Stimulated activated naive CD8-positive, alpha-beta T cell treated with anti-CD3 and anti-CD28 coated beads, Interleukin-15, Interleukin-2, amounts not matched to agents 100 U/mL and 50 U/mL, for 24 hours (primary cell): ENCODE measurements around the gene DLG1.

Experiments used
- ATAC-seq: fragments of 150-1000 bp; cut with Tn5 transposase; one replicate; pipeline ENCODE4 v1.10.0; 2021
- DNase-seq: peaks from one replicate; pipeline ENCODE4 v3.0.0; 2021

The DLG1 gene

DNA sequence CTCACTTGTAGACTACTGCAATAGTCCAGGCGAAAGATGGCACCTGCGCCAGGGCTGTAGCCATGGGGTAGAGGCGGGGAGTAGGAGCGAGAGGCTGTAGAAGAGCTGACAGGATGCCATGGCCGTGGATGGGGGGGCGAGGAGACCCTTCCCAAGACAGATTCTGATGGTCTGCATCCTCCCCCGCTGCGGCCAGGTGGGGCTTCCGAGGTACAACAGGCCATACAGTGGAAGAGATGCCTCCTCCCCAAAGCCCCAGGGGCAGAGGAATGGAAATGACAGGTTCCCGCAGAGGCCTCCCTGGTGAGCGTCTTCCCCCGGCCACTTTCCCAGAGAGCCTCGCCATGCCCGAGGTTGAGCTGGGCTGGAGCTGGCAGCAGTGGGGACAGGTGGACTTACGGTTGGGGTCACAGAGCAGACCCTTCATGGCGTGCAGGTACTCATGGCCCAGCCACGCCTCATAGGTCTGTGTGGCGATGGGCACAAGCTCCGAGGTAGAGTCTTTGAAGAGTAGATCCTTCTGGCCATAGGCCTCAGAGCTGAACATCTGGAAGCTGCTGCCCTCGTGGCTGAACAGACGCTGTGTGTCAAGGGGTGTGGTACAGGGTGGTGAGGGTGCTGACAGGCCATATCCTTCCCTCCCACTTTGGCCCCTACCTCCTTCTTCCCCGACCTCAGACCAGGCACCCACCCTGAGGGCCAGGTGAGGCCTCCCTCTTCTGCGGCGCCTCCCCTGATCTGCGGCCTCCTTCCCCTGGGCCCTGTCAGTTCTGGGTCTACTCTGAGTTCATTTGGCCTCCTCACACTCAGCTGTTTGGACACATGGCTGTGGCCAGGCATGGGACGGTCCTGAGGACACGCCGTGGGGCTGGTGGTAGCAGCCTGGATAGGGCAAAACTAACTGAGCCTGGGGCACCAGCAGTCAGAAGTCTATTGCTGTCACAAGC is 282.3 kb downstream of the DLG1 start:
- ATAC-seq (peak; percentile 38), DNase-seq (no peak)

DNA sequence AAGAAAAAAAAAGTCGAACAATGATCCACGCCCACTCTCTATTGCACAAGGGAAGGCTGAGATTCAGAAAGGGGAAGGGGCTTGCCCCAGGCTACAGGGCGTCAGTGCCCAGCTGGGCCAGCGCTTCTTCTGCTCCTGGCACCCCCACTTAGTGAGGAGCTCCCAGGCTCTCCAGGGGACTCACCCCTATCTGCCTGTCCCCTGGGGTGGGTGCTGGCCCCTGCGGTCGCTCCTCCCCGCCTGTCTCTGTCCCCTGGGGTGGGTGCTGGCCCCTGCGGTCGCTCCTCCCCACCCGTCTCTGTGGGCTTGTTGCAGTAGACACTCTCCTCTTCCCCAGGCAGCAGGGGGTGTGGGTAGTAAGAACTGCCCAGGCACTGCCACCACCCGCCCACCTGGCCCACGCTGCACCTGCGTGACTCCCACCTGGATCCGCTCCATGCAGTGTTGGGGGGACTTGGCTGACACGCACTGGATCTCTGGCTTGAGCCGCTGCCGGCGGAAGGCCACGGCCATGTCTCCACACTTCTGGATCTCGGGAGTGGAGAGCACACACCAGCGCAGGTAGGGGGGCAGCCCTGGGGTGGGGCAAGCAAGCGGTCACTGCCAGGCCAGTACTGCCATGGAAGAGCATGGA is 283.4 kb downstream of the DLG1 start:
- DNase-seq (no peak), ATAC-seq (no peak)

DNA sequence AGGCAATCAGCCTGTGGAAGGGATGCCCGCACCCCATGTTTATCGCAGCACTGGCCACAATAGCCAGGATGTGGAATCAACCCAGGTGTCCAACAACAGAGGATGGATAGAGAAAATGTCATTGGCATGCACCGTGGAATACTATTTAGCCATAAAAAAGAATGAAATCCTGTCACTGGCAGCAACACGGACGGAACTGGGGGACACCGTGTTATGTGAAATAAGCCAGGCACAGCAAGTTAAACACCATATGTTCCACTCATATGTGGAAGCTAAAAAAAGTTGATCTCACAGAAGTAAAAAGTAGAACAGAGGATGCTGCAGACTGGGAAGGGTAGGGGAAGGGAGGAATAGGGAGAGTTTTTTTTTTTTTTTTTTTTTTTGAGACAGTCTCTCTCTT is 284.4 kb downstream of the DLG1 start:
- DNase-seq (no peak), ATAC-seq (no peak)

DNA sequence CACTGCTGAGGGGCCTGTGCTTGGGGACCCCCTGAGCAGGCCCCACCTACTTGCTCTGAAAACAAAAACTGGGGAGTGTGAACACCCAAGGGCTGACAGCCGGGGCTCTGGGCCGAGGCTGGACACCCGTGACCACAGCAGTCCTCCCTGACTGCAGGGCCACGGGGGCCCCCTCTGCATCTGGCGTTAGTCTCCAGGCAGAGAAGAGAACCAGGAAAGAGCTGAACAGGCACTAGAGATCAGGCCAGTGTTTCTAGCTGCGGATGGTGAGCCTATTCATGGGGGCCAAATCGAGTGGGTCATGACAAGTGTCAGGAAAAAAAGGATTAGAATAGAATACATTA is 285.9 kb downstream of the DLG1 start:
- ATAC-seq (no peak), DNase-seq (no peak)

DNA sequence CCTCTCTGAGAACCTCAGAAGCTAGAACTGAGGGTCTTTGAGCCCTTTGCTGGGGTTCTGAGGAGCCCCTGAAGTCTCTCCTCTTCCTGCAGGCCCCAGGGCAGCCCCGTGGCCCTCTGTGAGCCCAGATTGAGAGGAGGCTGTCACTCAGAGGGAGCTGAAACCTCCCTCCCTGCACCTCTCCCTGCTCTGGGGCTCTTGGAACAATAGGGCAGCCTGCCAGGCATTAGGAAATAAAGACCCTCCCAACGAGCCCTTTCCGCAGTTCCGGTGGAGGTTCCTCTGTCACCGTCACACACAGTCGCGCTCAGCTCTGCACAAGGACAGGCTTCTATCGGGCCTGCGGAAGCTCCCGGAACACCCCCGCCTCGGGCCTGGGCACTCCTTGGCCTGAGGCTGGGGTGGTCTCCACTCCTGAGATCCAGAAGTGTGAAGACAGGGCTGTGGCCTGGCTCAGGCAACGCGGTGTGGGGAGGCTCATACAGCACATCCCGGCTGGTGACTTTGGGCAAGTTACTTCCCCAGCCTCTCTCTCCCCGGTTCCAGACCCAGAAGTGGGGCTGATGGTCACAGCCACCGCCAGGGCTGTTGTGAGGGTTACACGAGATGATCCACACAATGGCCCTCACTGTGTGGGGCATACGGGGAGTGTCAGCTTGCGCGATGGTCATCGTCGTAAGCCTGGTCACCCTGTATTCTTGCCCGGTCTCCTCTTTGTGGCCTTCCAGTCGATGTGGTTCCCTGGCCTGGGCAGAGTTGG is 286.5 kb downstream of the DLG1 start:
- ATAC-seq (no peak), DNase-seq (no peak)

DNA sequence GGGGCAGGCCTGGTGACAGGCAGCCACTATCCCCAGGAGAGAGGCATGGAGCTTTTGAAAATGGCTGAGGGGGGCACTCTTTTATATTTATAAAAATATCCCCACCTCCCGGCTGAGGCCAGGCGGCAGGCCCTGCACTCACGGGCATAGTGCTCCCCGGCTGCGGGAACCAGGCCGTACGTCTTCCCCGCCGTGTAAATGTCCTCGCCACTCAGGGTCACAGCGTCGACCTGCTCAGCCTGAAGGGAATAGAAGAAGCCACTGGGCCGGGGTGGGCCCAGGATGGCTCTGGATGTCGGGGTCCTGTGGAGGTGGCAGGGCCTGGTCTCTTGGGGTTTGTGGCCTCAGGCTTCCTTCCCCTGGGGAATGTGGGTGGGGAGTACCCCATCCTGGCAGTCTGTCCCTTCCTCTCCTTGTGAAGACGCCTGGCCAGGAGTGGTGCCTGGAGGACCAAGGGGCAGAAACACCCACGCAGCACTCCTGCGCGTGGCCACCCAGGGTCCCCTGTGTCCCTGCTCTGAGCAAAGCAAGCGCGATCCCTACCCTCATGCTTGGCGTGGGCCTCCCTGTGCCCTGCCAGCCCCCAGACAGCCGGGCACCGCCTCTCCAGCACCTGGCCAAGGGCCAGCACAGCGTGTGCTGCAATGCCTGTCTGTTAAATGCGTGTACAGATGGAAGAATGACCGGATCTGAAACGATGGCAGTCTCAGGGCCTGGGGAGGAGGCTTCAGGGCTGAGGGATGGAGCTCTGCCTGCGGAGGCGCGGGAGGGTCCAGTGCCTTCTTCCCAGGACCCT is 287.7 kb downstream of the DLG1 start:
- DNase-seq (no peak), ATAC-seq (no peak)

DNA sequence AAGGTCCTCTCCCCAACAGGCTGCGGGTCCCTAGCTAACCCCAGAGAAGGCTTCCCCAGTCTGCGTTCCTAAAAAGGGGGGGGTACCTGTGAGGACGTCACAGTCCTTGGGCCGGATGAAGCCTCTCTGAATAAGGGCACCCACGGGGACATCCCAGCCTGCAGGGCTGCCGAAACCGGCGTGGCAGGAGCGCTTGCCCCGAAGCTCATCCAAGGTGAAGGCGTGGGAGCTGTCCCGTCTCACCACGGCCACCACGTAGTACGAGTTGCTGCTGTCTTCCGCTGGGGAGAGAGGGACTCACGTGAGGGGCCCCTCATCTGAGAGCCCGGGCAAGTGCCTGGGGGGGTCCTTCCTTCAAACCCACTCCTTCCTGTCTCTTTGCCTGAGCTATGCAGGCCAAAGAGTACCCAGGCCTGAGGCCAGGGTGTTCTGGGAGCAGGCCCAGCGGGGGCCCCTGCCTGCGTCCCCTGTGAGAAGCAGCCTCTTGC is 288.8 kb downstream of the DLG1 start:
- no peak for DNase-seq
- no peak for ATAC-seq

DNA sequence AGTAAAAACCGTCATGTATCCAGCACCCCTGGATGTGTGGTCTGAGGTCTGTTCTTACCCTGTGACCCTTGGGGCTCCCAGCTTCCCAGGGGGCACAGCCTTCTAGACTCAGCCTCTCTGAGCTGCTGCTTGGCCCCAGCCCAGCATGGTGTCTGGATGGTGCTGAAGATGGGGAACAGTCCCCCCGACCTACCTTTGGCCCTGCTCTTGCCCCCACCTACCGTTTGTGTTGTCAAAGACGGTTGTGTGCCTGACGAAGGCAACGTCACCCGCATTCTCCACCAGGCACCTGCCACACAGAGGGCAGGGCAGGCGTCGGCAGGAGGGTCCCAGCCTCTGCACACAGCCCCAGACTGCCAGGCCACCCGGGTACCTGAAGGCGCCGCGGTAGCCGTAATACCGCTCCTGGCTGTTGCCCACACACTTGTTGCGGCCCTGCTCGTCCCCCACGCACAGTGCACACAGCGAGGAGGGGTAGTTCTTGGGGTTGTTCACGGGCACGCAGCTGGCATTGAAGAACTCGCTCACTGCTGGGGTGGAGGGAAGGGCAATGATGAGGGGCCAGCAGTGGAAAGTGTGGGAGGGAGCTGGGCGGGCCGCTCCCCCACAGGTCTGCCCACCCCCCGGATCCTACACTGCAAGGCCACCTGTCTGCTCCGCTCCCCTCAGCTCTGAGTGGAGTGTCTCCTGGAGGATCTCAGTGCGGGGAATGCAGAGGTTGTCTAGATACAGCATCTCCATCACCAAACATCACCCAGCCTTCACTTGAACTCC is 289.8 kb downstream of the DLG1 start:
- ATAC-seq (no peak), DNase-seq (no peak)

DNA sequence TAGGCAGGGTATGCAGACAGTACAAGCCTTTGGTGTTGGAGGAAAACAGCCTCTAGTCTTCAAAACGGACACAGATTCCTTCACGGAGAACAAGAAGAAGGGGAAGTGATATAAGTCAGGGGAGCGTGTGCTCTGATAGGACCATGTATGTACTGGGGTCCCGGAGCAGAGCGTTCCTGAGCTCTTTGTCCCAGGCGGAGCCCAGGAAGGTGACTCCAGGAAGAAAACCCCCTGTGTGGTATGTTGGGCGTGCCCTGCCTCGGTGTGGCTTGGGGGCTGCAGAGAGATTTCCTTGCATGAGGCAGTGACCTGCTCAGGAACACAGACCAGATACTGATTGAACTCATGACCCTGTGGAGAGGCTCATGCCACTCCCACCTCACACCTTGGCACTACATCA is 290.5 kb downstream of the DLG1 start:
- DNase-seq, result no peak
- ATAC-seq, result no peak

DNA sequence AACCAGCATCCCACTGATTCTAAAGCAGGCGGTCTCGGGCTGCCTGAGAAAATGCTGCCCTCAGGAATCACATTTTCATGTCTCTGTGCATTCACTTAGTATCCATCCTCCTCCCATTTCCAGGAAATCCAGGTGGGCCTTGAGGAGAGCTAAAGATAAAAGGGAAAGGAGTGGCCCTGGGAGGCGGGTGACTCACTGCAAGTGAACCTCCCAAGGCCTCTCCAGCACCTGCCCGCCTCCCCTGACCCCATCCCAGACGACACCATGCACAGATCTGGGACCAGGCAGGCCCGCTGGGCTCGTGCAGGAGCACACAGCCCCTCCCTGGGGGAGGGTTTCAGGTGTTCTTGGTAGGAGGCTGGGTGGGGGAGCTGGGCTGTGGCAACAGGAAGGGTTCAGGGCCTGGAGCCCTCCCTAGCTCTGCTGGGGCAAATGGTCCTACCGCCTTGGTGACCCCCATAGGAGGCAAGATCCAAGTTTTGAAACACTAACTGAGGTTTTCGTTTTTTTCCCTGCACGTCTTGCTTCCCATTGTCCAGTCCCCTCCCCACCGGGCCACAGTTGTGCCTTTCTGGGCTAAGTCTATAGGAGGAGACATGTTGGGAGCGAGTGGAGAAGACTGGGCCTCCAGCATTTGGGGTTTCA is 291.0 kb downstream of the DLG1 start:
- DNase-seq (no peak), ATAC-seq (no peak)

DNA sequence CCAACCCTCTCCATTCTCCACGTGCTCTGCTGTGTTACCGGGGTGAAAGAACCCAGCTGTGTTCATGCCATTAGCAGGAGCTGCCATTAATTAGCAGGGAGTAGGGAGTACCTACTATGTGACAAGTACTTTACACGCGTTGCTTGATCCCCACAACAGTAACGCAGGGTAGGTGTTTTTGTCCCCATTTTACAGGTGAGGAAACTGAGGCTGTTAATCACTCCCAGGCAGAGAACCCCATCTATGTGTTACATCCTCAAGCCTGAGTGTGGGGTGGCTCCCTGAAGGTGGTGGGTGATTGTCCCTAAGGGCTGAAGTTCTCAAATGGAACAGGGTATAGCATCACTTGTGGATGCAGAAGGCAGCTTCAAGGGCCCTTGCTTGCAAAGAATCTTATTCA is 291.6 kb downstream of the DLG1 start:
- no peak for ATAC-seq
- no peak for DNase-seq

DNA sequence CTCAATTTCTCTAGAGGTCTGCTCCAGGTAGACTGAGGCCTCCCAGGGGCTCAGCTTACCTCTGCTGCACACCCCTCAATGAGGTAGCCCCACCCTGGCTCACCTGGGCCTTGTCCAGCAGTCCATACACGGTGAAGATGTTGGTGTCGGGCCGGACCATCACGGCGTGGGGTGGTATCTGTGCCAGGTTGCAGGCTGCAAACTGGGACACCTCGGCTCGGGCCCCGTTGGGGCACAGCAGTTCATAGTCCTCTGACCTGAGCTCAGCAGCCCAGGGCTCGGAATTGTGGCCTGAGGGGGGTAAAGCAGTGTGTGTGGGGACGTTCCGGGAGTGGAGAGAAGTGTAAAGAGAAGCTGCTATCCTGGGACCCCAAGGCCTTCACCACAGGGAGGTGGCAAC is 292.0 kb downstream of the DLG1 start:
- ATAC-seq, result no peak
- DNase-seq, result no peak

DNA sequence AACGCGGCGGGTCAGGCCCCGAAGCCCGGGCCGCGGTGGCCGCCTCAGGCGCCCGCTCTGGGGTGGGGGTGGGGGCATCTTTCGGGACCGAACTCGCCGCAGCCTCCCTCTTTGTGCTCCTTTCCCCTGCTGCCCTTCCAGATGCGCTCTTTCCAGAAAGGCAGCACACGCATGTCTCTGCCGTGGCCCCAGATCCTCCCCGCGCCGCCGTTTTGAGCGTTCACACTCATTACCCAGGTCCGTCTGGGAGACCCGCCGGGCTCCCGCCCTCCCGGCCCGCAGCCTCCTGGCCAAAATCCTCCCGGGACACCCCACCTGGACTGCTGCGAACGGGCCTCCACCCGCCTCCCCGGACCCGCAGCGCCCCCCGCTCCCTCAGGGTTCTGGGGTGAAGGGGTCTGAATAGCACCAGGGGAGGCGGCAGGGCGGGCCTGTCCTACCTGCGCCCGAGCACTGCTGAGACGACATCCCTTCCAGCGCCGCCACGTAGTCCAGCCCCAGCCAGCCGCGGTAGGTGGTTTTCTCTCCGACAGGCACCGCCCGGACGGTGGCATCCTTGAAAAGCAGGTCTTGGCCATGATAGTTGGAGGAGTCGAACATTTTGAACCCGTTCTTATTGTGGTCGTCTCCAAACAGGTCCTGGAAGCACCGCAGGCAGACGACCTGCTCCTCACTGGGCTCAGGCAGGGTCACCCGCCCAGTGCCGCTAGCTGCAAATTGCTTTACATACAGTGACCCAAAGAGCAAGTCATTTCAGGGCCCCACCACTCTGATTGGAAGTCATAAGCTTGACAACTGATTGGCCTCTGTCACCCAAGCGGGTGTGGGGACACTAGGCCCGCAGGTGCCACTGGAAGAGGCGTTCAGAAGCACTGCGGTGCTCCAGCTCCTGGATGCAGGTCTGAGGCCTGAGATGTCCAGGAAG is 294.7 kb downstream of the DLG1 start:
- peak; percentile 25 for DNase-seq
- ATAC-seq, result peak; percentile 3

DNA sequence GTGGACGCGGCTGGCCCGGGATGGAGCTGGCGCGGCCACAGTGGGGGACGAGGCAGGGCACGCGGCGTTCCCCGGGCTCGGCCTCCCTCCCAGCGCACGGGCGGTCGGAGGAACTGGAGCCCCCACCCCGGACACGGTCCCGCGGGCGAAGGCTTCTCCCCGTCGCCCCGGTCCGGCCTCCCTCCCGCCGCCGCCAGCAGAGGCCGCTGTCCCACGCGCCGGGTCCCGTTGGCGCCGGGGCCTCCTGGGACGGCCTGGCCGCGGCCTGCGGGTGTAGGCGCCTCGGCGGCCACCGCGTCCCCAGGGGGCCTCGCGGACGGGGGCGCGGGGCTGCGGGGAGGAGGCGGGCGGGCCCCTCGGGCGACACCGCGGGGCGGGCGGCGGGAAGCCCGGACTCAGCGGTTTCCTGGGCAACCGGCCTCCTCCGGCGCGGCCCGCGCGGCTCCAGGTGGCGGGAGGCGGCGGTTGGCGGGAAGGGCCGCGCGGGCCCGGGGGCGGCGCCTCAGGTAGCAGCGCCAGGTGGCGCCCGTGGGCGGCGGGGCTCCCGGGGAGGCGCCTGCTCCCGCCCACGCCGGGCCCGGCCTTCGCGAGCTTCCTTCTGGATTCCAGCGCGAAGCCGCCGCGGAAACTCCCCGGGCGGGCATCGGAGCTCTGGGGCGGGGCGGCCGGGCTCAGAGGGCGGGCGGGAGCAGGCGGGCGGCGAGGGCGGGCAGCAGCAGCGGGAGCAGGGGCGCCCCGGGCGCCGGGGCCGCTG is 295.5 kb downstream of the DLG1 start:
- DNase-seq, result peak; percentile 87

DNA sequence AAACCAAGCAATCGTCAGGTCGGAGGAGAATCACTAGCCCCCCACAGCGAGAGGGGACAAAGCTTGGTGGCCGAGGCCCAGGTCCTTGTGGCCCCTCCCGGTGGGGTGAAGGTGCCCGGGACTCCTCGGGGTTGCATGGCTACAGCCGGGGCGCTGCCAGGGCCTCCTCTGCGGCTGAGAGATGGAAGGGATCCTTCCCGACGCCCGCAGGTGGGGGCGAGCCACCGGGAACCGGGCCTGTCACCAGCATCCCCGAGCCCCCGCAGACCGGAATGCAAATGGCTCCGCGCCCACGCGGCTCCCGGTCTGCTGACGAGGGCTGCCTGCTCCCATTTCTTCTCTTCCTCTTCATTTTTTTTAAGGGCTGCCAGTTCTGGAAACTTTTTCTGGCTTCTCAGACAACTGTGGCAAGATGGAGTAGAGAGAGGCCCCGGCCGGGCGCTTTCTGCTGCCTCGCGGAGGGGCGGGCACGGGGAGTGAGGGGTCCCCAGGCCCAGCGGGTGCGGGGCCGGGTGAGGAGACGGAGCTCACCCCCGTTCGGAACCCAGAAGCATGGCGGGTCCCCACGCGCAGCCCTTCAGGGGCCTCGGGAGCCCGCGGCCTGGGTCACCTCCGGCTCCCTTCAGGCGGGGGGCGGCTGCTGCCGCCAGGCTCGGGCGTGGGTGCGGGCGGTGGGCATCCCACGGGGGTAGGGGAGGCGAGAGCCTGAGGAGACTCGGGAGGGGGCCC is 296.3 kb downstream of the DLG1 start:
- no peak for DNase-seq

More for the DNA sequence above, 295.5 kb downstream of the DLG1 start:
- peak; percentile 75 for ATAC-seq

DNA sequence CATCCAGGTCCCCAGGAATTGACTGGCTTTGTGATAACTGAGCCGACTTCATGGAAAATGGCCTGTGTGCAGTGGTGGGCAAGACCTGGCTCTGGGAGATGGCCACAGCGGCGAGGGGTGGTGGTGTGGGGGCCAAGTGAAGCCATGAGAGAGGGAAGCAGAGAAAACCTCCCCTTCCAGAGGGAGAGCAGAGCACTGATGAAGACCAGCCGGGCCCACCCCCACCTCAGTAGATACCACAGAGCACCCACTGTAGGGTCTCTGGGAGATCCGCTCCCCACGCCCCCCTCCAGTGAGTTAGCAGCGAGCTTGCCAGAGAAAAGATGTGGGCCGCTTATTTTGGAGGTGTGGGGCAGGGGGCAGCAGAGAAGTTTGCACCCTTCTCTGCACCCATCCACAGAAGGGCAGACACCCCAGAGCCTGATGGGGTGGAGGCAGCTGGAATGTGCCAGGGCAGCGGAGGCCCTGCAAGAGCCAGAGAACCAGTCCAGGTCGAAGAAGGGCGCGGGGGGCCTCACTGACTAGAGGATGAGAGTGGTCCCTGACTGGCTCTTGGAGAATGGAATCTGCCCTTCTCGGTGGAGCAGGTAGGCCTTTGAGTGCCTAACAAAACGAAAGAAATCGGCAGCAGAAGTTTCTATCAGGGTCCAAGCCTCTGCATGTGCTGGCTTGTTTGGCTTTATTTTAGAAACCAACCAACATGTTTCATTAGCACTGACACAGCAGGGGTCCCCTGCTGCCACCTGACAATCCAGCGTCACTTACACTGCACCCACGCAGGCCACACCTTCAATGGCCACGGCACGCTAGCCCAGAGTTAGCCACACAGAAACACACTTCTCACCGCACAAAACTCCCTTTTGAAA is 297.1 kb downstream of the DLG1 start:
- DNase-seq, result no peak
- ATAC-seq, result no peak

More for the DNA sequence above, 296.3 kb downstream of the DLG1 start:
- no peak for ATAC-seq

DNA sequence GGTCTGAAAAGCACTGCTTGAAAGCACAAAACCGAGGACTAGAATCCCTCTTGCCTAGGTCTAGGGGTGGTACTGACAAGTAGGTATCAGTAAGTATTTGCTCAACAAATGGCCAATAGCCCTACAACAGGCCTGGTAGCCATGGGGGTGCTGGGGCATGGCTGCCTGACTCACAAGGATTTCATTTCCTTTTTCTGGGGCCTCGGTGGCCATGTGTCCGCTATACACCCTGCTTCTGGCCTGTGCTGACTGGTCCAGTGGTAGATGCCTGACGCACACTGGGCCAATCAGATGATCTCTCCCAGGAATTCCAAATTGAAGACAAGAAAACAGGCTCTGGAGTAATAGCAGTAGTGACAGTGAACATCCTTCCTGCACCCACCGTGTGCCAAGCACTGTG is 298.2 kb downstream of the DLG1 start:
- no peak for DNase-seq
- no peak for ATAC-seq
